Mucosa of stomach (tissue), 1 donor: ENCODE measurements around the gene UFSP1.

ENCODE experiments used
- H3K27me3 ChIP-seq: one replicate; pipeline ENCODE4 v1.7.0; 2013; ENCODE audit warnings: mild to moderate bottlenecking, low read length; ENCODE audit not compliant: control insufficient read depth, insufficient read depth
- H3K36me3 ChIP-seq: one replicate; pipeline ENCODE4 v1.7.0; 2013; ENCODE audit warnings: low read length; ENCODE audit not compliant: control insufficient read depth, insufficient read depth
- H3K4me1 ChIP-seq: one replicate; pipeline ENCODE4 v1.7.0; 2013; ENCODE audit warnings: mild to moderate bottlenecking, low read length; ENCODE audit not compliant: control insufficient read depth, insufficient read depth
- H3K4me3 ChIP-seq: one replicate; pipeline ENCODE4 v1.7.0; 2013; ENCODE audit warnings: low read length
- H3K9ac ChIP-seq: one replicate; pipeline ENCODE4 v1.7.0; 2013; ENCODE audit warnings: mild to moderate bottlenecking, low read length, moderate library complexity
- H3K9me3 ChIP-seq: one replicate; pipeline ENCODE4 v1.7.0; 2013; ENCODE audit warnings: mild to moderate bottlenecking, low read length, moderate library complexity; ENCODE audit not compliant: control insufficient read depth
- donor health status: Pancreatic carcinoma.

UFSP1 gene

DNA sequence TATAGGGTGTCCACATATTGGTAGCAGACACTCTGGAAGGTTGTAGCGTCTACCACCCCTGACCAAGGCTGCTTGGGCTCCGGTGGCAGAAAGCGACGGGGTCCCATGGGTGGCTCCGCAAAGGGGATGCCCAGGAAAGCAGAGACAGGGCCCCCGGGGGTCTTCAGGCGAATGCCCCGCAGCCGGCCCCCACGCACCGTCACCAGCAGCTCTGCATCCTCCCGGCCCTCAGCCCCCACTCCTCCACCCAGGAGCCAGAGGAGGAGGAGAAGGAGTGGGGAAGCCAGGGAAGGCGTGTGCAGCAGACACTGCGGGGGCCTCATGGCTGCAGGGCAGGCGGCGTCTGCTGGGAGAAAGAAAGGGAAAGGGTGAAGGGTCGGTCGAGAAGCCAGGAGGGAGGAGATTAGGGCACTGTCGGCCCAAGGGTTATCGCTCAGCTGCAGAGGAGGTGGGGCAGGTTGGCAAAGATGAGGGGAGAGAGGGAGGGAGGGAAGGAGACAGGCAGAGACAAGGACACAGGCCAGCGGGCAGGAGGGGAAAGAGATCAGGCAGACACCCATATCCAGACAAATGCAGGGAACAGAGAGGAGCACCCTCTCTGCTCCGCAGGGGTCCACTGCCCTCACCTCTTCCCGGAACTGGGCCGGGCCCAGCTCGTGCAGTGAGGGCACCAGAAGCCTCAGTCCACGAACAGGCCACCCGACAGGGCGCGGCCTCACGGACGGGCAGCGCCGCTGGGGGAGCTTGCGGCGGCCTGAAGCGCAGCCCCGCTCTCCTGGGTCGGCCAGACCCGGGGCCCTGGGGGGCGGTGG is 4.6 kb upstream of the UFSP1 start:
- no peaks in the 10 kb centered on the region for H3K36me3 ChIP-seq
- no peaks in the 10 kb centered on the region for H3K9me3 ChIP-seq
- H3K4me1 ChIP-seq, result peaks cover 38% of the 10 kb centered on the region
- no peak overlapping the region for H3K4me3 ChIP-seq
- H3K9ac ChIP-seq, result no peak overlapping the region
- H3K27me3 ChIP-seq, result peaks cover 26% of the 10 kb centered on the region

DNA sequence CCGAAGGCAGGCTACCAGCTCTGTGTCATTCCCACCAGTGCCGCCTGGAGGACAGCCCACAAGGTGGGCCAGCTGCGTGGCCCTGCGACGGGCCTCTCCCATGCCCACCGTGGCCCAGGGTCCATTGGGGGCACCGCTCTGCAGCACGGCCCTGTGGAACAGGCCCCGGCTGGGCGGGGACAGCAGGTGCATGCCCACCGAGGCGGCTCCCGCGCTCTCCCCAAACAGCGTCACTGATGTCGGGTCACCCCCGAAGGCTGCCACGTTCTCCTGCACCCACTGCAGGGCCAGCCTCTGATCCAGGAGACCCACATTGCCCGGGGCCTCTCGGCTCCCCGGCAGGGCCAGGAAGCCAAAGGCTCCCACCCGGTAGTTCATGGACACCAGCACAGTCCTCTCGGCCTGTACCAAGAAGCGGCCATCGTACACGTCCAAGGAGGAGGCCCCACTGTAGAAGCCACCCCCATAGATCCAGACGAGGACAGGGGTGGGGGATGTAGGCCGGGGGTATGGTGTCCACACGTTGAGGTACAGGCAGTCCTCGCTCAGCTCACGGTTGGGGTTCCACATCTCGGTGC is 3.9 kb upstream of the UFSP1 start:
- Histone ChIP-seq H3K36me3 (no peaks in the 10 kb centered on the region), H3K9me3 (no peaks in the 10 kb centered on the region), H3K4me3 (no peak overlapping the region), H3K9ac (no peak overlapping the region), H3K27me3 (peaks cover 26% of the 10 kb centered on the region), H3K4me1 (peaks cover 45% of the 10 kb centered on the region)

DNA sequence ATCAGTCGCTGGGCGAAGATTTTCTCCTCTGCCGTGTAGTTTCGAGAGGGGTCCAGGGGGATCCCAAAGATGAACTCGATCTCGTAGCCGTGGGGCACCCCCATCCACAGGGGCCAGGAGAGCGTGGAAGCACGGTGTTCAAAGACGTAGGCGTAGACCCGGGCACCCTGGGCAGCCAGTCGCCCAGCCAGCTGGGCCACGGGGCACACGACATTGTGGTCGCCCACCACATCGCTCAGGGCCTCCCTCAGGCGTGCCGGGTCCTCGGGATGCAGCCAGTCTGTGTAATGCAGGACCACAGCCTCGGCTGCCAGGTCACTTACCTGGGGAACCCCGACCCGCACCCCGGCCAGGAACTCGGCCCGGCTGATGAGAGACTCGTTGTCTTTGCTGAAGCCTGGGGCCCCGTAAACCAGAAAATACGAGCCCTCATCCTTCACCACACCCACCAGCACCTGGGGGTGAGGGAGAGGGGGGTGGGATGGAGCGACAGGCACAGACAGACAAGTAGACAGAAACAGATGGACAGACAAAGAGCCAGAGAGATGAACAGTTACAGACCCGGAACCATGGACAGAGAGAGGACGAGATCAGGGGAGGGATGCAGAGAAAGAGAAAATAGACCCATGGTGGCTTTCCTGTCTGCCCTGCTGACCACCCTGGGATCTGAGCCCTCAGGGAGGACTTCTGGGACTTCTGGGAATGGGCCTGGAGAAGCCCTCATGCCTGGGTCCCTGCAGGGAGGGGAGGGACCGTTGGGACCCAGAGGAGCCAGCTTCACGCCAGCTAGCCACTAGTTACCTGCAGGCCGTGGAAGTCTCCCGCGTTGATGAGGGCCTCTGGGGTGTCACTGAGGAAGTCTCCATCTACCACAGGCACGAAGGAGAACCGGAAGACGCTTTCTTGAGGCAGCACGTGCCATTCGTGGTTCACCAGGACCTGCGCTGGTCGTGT is 3.1 kb upstream of the UFSP1 start:
- Histone ChIP-seq H3K4me1 (peaks cover 47% of the 10 kb centered on the region), H3K36me3 (no peaks in the 10 kb centered on the region), H3K27me3 (peaks cover 26% of the 10 kb centered on the region)

DNA sequence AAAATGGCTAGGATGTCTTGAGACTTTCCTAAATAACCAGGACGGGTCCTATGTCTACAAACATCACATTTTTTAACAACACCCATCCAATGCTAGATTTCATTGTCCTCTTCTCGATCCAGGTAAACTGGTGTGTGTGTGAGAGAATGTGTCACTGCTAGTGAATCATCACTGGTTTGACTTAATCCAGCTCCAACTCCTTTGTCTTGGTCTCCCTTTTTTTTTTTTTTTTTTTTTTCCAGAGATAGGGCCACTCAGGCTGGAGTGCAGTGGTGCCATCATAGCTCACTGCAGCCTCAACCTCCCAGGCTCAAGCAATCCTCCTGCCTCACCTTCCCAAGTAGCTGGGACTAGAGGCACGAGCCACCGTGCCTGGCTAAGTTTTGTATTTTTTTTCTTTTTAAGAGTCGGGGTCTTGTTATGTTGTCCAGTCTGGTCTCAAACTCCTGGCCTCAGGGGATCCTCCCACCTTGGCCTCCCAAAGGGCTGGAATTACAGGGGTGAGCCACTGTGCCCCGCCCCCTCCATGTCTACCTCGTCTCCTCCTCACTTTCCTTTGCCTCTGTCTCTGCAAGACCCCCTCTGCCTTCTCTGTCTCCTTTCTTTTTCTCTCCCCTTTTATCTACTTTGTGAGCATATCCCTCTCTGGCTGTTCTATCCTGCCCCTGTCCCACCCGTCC is 2.2 kb upstream of the UFSP1 start:
- H3K9ac ChIP-seq, result no peak overlapping the region

More for the DNA sequence above, 3.1 kb upstream of the UFSP1 start:
- Histone ChIP-seq H3K4me3 (no peak overlapping the region), H3K9me3 (no peaks in the 10 kb centered on the region), H3K9ac (no peak overlapping the region)

DNA sequence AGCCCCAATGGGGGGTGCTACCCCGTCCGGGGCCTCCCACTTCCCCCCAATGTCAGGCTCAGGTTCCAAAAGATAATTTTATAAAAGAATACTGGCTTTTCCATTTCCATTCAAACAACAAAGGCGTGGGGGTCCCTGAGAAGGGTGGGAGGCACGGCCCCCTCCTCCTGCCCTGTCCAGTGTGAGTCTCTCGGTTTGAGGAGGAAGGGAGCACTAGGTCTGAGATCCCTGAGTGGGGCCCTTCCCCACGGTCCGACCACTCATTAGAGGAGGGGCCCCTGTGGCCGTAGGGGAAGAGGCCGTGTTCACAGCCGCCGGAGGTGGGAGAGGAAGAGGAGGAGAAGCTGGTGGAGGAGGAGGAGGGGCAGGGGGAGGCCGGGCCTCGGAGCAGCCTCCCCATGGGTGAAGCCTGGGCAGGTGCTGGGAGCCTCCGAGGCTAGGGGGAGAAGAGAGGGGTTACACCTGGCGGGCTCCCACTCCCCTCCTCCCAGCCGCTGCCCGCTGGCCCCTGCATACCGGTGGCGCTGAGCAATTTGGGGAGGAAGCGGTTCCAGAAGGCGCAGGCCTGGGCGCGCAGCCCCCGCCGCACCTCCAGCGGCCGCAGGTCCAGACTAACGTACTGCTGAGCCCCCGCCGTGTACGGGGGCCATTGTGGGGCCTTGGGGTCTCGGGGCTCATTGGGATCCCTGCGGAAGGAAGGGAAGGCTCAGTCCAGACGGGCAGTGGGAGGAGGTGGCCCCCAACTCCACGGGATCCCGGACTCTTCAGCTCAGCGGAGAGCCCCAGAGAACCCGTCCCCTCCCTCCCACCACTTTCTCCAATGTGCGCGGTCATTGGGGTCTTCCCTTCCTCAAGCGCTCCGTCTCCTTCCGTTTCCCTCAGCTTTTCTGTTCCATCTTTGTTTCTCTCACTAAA is 1.4 kb upstream of the UFSP1 start:
- H3K27me3 ChIP-seq, result peaks cover 19% of the 10 kb centered on the region
- H3K4me1 ChIP-seq, result peaks cover 40% of the 10 kb centered on the region
- peak overlapping the region; percentile 59 for H3K9ac ChIP-seq
- H3K4me3 ChIP-seq, result no peak overlapping the region
- no peaks in the 10 kb centered on the region for H3K9me3 ChIP-seq
- H3K36me3 ChIP-seq, result peaks cover 11% of the 10 kb centered on the region

More for the DNA sequence above, 2.2 kb upstream of the UFSP1 start:
- H3K4me3 ChIP-seq, result no peak overlapping the region
- no peaks in the 10 kb centered on the region for H3K9me3 ChIP-seq
- peaks cover 26% of the 10 kb centered on the region for H3K27me3 ChIP-seq
- peaks cover 3% of the 10 kb centered on the region for H3K36me3 ChIP-seq
- peaks cover 47% of the 10 kb centered on the region for H3K4me1 ChIP-seq

DNA sequence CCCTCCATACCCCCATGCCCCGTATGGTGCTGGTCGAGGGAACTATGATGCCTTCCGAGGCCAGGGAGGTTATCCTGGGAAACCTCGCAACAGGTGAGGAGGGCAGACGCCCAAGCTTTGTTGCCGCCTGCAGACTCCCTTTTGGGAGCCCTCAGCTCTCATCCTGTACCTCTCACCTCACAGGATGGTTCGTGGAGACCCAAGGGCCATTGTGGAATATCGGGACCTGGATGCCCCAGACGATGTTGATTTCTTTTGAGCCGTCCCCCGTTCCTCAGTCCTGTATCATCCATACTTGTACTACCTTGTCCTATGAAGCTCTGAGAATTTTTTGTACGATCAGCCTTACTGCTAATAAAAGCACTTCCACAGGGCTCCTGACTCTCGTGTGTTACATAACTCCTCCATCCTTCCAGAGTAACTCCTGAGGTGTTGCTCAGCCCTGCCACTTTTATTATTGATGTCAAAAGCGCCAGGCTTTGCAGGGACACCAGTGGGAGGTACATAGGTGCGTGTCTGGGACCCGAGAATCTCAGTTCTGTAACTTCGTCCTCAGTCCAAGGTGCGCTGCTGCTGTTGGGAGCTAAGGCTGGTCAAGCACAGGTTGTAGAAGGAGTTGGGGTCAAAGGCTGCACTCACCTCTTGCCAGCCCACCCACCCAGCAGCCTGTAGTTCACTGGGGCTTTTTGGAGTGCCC is 1.1 kb downstream of the UFSP1 start:
- peak overlapping the region; percentile 62 for H3K9ac ChIP-seq

DNA sequence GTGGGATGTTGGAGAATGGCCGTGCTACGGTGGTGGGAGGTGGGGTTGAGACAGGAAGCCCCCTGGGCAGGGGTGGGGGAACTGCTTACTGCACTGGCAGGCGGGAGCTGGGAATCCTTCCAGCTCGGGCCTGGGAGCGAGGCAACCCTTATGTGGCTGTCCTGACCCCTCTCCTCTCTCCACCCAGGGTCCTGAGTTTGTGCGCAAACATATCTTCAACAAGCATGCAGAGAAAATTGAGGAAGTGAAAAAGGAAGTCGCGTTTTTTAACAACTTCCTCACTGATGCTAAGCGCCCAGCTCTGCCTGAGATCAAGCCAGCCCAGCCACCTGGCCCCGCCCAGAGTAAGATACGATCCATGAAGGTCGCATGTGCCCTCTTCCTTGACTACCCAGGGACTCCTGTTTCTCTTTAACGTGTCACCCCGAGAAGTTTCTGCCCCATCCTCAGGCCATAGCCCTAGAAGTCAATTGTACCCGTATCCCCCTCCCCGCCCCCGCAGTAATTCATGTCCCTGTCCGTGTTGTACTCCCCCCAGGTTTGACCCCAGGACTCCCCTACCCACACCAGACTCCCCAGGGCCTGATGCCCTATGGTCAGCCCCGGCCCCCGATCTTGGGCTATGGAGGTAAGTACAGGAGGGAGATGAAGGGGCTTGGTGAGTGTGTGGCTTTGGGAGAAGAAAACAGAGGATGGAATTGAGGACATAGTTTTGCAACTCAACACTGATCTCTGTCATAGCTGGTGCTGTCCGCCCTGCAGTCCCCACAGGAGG is 1.8 kb downstream of the UFSP1 start:
- Histone ChIP-seq H3K4me1 (peaks cover 30% of the 10 kb centered on the region), H3K27me3 (peaks cover 2% of the 10 kb centered on the region), H3K36me3 (peaks cover 17% of the 10 kb centered on the region), H3K4me3 (no peak overlapping the region), H3K9me3 (no peaks in the 10 kb centered on the region), H3K9ac (no peak overlapping the region)

More for the DNA sequence above, 1.1 kb downstream of the UFSP1 start:
- Histone ChIP-seq H3K4me3 (no peak overlapping the region), H3K27me3 (peaks cover 2% of the 10 kb centered on the region), H3K36me3 (peaks cover 17% of the 10 kb centered on the region), H3K4me1 (peaks cover 30% of the 10 kb centered on the region), H3K9me3 (no peaks in the 10 kb centered on the region)

DNA sequence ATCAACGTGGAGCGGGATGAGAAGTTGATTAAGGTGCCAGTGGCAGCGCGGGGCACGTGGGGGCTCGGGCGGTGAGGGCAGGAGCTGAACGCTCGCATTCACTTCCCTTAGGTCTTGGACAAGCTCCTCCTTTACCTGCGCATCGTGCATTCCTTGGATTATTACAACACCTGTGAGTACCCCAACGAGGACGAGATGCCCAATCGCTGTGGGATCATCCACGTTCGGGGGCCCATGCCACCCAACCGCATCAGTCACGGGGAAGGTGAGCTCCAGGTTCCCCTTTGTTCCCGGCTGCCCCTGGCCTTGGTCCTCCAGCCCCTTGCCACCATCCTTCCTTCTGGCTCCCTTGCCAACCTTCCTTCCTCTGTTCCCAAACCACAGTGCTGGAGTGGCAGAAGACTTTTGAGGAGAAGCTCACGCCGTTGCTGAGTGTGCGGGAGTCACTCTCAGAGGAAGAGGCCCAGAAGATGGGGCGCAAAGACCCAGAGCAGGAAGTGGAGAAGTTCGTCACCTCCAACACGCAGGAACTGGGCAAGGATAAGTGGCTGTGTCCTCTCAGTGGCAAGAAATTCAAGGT is 2.5 kb downstream of the UFSP1 start:
- H3K9me3 ChIP-seq, result no peaks in the 10 kb centered on the region
- H3K27me3 ChIP-seq, result no peaks in the 10 kb centered on the region
- peaks cover 30% of the 10 kb centered on the region for H3K4me1 ChIP-seq
- no peak overlapping the region for H3K9ac ChIP-seq
- no peak overlapping the region for H3K4me3 ChIP-seq
- H3K36me3 ChIP-seq, result peaks cover 17% of the 10 kb centered on the region

DNA sequence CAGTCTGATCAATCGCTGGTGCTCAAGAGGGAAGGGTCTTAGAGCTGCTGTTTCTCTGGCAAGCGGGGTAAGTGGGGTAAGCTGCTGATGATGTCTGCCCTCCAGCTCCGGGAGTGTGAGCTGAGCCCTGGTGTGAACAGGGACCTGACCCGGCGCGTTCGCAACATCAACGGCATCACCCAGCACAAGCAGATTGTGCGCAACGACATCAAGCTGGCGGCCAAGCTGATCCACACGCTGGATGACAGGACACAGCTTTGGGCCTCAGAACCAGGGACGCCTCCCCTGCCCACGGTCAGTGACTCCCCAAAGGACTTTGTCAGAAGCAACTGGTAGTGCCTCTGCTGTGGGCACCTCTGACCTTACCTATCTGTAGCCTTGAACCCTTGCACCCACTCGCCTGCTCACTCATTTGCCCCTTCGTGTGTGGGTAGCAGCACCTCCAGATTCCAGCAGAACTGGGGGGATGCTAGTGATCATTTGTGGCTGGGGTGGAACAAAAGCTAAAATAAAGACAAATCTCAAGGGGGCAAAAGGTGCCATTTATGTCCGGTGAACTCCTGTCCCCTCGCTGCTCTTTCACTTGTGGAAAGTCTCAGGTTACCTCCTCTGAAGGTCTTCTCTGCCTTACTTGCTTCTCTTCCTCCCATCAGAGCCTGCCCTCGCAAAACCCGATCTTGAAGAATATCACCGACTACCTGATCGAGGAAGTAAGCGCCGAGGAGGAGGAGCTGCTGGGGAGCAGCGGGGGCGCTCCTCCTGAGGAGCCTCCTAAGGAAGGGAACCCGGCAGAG is 3.2 kb downstream of the UFSP1 start:
- Histone ChIP-seq H3K36me3 (peaks cover 17% of the 10 kb centered on the region), H3K4me1 (peaks cover 30% of the 10 kb centered on the region), H3K9ac (no peak overlapping the region), H3K4me3 (no peak overlapping the region), H3K9me3 (no peaks in the 10 kb centered on the region), H3K27me3 (no peaks in the 10 kb centered on the region)
